ENCODE data around the gene INHBA.

The INHBA gene

GRCh38 chr7:41701068-41701941 lies 1.6 kb downstream of the INHBA start:
- no peak for TF ChIP-seq CTCF (conservative IDR thresholded peaks at IDR 0.05)
- peak overlapping the region; percentile 33 for H3K27ac ChIP-seq

GRCh38 chr7:41700044-41700471 lies 2.8 kb downstream of the INHBA start:
- TF ChIP-seq CTCF (conservative IDR thresholded peaks at IDR 0.05), result no peak
- H3K27ac ChIP-seq, result no peak overlapping the region

- H3K27ac ChIP-seq, result no peak overlapping the region
Observed at GRCh38 chr7:41699516-41699915, 3.4 kb downstream of the INHBA start.

GRCh38 chr7:41698726-41699125 lies 4.2 kb downstream of the INHBA start:
- H3K27ac ChIP-seq, result no peak overlapping the region
- no peak for TF ChIP-seq CTCF (conservative IDR thresholded peaks at IDR 0.05)

More at GRCh38 chr7:41699516-41699915, 3.4 kb downstream of the INHBA start:
- TF ChIP-seq CTCF (conservative IDR thresholded peaks at IDR 0.05), result no peak

- no peak overlapping the region for H3K27ac ChIP-seq
- TF ChIP-seq CTCF (conservative IDR thresholded peaks at IDR 0.05), result no peak
Observed at GRCh38 chr7:41698114-41698513, 4.8 kb downstream of the INHBA start.

GRCh38 chr7:41696323-41696916 lies 6.5 kb downstream of the INHBA start:
- peak overlapping the region; percentile 36 for H3K27ac ChIP-seq

More at GRCh38 chr7:41696323-41696916, 6.5 kb downstream of the INHBA start:
- peak; percentile 94 for TF ChIP-seq CTCF (conservative IDR thresholded peaks at IDR 0.05)

Measured in VCaP (cell line).